ENCODE results near the gene HOXC6. TPM values are rescaled to one million over a fixed set of nuclear protein-coding genes. Genes with fewer than 3 reads are reported as not detected.

HOXC6 gene
- total and polyA plus RNA-seq, 9 of the 15 experiments (the other 6 are each of a cell fraction or from before 2014, with no cell fraction given), result 0.06 to 4.0 (median 1.4) TPM

DNA sequence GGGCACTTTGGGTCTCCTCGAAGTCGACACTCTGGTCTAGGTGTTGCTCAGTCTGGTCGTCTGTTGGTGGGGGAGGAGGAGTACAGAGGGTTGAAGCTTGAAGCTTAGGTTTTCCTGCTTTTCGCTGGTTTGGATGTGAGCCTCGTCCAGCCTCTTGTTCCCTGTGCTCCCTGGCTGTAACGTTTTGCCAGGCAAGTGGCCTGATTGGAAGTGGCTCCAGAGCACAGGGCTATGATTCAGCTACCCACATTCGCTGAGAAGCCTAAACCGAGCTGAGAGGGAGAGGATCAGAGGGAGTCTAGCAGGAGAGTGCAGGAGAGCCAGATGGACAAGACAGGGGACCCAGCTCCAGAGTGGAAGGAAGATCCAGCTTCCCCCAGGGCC, 37.2 kb upstream of the HOXC6 start (continued):
- TF ChIP-seq, protein P1, sequence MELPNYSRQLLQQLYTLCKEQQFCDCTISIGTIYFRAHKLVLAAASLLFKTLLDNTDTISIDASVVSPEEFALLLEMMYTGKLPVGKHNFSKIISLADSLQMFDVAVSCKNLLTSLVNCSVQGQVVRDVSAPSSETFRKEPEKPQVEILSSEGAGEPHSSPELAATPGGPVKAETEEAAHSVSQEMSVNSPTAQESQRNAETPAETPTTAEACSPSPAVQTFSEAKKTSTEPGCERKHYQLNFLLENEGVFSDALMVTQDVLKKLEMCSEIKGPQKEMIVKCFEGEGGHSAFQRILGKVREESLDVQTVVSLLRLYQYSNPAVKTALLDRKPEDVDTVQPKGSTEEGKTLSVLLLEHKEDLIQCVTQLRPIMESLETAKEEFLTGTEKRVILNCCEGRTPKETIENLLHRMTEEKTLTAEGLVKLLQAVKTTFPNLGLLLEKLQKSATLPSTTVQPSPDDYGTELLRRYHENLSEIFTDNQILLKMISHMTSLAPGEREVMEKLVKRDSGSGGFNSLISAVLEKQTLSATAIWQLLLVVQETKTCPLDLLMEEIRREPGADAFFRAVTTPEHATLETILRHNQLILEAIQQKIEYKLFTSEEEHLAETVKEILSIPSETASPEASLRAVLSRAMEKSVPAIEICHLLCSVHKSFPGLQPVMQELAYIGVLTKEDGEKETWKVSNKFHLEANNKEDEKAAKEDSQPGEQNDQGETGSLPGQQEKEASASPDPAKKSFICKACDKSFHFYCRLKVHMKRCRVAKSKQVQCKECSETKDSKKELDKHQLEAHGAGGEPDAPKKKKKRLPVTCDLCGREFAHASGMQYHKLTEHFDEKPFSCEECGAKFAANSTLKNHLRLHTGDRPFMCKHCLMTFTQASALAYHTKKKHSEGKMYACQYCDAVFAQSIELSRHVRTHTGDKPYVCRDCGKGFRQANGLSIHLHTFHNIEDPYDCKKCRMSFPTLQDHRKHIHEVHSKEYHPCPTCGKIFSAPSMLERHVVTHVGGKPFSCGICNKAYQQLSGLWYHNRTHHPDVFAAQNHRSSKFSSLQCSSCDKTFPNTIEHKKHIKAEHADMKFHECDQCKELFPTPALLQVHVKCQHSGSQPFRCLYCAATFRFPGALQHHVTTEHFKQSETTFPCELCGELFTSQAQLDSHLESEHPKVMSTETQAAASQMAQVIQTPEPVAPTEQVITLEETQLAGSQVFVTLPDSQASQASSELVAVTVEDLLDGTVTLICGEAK (IDR thresholded peaks at IDR 0.05), result no peak
- TF ChIP-seq, protein P1 (CRISPR knock-in tag; IDR thresholded peaks at IDR 0.05), result no peak
- TF ChIP-seq, protein P2, sequence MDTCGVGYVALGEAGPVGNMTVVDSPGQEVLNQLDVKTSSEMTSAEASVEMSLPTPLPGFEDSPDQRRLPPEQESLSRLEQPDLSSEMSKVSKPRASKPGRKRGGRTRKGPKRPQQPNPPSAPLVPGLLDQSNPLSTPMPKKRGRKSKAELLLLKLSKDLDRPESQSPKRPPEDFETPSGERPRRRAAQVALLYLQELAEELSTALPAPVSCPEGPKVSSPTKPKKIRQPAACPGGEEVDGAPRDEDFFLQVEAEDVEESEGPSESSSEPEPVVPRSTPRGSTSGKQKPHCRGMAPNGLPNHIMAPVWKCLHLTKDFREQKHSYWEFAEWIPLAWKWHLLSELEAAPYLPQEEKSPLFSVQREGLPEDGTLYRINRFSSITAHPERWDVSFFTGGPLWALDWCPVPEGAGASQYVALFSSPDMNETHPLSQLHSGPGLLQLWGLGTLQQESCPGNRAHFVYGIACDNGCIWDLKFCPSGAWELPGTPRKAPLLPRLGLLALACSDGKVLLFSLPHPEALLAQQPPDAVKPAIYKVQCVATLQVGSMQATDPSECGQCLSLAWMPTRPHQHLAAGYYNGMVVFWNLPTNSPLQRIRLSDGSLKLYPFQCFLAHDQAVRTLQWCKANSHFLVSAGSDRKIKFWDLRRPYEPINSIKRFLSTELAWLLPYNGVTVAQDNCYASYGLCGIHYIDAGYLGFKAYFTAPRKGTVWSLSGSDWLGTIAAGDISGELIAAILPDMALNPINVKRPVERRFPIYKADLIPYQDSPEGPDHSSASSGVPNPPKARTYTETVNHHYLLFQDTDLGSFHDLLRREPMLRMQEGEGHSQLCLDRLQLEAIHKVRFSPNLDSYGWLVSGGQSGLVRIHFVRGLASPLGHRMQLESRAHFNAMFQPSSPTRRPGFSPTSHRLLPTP (IDR thresholded peaks at IDR 0.05; ENCODE audit: borderline replicate concordance, extremely low read depth, insufficient read length), result no peak
- no peak for TF ChIP-seq PCBP1 (IDR thresholded peaks at IDR 0.05; ENCODE audit: low read depth, low read length, poor library complexity, severe bottlenecking)
